Brain microvascular endothelial cell (primary cell): ENCODE results near the gene SLC3A2.

Experiments used
- DNase-seq: peaks from one replicate; pipeline ENCODE4 v3.0.0-alpha.2; 2020
- H3K27ac ChIP-seq: fragments of 250-450 bp; sonication (Bioruptor Pico); 2 replicates; pipeline ENCODE4 v1.5.1; 2020; ENCODE audit warnings: mild to moderate bottlenecking, moderate library complexity
- H3K27me3 ChIP-seq: fragments of 250-450 bp; sonication (Bioruptor Pico); replicated peaks from 2 replicates; pipeline ENCODE4 v1.5.1; 2020; ENCODE audit warnings: mild to moderate bottlenecking
- H3K36me3 ChIP-seq: fragments of 250-450 bp; sonication (Bioruptor Pico); replicated peaks from 2 replicates; pipeline ENCODE4 v1.5.1; 2020; ENCODE audit warnings: mild to moderate bottlenecking
- H3K4me3 ChIP-seq: 2 replicates; pipeline ENCODE4 v1.5.1; 2011; ENCODE audit warnings: low read depth, mild to moderate bottlenecking, control low read depth, low read length, moderate library complexity
- in situ Hi-C: cut with HindIII; loops from 2 replicates; pipeline ENCODE4 v1.10.0; 2017; ENCODE audit warnings: low sequenced_read_pairs, low pct_ligation_motif_present
- TF ChIP-seq, protein P1 (sequence below): IDR thresholded peaks from 2 replicates; pipeline ENCODE4 v1.5.1; 2011; ENCODE audit warnings: low read depth, mild to moderate bottlenecking, moderate library complexity, low read length, control low read depth, inconsistent platforms; ENCODE audit errors: missing control alignments

Gene SLC3A2

DNA sequence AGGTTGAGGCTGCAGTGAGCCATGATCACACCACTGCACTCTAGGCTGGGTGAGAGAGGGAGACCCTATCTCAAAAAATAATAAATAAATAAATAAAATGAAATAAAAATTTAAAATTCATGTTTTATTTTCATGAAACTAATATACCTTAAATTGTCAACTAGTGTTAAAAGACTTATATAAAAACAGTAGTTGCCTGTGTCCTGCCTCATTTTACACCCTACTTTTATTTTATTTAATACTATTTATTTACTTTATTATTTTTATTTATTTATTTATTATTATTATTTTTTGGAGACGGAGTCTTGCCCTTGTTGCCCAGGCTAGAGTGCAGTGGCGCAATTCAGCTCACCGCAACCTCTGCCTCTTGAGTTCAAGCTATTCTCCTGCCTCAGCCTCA is 36.5 kb upstream of the SLC3A2 start:
- Histone ChIP-seq H3K4me3 (no peak overlapping the region), H3K36me3 (no peaks in the 10 kb centered on the region), H3K27ac (no peak overlapping the region), H3K27me3 (no peaks in the 10 kb centered on the region)
- TF ChIP-seq, protein P1, sequence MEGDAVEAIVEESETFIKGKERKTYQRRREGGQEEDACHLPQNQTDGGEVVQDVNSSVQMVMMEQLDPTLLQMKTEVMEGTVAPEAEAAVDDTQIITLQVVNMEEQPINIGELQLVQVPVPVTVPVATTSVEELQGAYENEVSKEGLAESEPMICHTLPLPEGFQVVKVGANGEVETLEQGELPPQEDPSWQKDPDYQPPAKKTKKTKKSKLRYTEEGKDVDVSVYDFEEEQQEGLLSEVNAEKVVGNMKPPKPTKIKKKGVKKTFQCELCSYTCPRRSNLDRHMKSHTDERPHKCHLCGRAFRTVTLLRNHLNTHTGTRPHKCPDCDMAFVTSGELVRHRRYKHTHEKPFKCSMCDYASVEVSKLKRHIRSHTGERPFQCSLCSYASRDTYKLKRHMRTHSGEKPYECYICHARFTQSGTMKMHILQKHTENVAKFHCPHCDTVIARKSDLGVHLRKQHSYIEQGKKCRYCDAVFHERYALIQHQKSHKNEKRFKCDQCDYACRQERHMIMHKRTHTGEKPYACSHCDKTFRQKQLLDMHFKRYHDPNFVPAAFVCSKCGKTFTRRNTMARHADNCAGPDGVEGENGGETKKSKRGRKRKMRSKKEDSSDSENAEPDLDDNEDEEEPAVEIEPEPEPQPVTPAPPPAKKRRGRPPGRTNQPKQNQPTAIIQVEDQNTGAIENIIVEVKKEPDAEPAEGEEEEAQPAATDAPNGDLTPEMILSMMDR: no peak
- in situ Hi-C loops: no loop called here
- DNase-seq: no peak

DNA sequence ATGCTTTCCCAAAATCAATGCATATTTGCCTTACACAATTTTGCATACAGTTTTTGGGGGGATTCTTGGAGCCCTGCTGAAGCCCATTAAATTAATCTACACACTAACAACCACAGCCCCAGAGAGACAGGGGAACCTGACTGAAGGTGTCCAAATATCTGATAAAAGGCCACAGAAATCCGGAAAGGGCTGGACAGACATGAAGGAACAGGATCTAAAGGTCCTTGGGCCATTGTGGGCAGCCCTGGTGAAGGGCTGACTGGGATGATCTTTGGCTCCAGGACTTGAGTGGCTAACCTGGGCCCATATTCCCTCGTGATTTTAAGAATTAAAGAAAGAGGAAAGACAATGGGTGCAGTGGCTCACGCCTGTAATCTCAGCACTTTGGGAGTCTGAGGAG is 34.5 kb upstream of the SLC3A2 start:
- in situ Hi-C loops: no loop called here

DNA sequence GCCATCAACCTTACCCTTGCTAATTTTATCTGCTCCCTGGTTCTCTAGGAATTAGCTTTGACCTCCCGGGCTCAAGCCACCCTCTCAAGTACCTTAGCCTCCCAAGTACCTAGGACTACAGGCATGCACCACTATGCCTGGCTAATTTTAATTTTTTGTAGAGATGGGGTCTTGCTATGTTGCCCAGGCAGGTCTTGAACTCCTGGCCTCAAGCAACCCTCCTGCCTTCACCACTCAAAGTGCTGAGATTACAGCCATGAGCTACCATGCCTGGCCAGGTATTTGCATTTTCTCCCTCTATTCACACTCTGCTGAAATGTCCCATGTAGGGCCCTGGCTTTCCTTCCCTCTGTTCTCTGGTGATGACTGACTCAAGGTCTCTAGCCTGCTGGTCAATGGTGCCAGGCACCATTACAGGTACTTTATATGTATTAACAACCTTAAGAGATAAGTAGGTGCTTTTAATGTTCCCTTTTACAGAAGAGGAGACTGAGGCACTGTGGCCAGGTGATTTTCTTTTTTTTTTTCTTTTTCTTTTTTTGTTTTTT is 32.9 kb upstream of the SLC3A2 start:
- DNase-seq: no peak
- Histone ChIP-seq H3K27me3 (no peaks in the 10 kb centered on the region), H3K36me3 (peaks cover 14% of the 10 kb centered on the region), H3K27ac (no peak overlapping the region), H3K4me3 (no peak overlapping the region)
- in situ Hi-C loops: no loop called here
- TF ChIP-seq, protein P1: no peak

More for the DNA sequence above, 34.5 kb upstream of the SLC3A2 start:
- DNase-seq: no peak
- Histone ChIP-seq H3K27ac (no peak overlapping the region), H3K27me3 (no peaks in the 10 kb centered on the region), H3K4me3 (no peak overlapping the region), H3K36me3 (no peaks in the 10 kb centered on the region)
- TF ChIP-seq, protein P1: no peak

DNA sequence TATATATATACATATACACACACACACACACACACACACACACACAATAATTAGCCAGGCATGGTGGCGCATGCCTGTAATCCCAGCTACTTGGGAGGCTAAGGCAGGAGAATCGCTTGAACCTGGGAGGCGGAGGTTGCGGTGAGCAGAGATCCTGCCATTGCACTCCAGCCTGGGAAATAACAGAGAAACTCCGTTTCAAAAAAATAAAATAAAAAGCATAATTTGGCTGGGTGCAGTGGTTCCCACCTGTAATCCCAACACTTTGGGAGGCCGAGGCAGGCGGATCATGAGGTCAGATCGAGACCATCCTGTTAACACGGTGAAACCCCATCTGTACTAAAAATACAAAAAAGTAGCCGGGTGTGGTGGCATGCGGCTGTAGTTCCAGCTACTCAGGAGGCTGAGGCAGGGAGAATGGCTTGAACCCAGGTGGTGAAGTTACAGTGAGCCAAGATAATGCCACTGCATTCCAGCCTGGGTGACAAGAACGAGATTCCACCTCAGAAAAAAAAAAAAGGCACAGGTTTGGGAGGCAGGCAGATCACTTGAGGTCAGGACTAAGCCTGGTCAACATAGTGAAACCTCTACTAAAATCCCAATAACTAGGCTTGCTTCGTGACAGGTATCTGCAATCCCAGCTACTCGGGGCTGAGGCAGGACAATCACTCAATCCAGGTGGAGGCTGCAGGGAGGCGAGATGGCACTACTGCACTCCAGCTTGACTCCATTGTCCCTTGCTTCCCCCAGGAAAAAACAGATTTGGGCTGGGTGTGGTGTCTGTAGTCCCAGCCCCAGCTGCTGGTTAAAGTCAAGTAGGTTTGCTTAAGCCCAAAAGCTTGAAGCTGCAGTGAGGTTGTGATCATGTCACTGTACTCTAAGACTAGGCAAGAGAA is 29.5 kb upstream of the SLC3A2 start:
- H3K27ac ChIP-seq: no peak overlapping the region
- DNase-seq: no peak
- no peak overlapping the region for H3K4me3 ChIP-seq

DNA sequence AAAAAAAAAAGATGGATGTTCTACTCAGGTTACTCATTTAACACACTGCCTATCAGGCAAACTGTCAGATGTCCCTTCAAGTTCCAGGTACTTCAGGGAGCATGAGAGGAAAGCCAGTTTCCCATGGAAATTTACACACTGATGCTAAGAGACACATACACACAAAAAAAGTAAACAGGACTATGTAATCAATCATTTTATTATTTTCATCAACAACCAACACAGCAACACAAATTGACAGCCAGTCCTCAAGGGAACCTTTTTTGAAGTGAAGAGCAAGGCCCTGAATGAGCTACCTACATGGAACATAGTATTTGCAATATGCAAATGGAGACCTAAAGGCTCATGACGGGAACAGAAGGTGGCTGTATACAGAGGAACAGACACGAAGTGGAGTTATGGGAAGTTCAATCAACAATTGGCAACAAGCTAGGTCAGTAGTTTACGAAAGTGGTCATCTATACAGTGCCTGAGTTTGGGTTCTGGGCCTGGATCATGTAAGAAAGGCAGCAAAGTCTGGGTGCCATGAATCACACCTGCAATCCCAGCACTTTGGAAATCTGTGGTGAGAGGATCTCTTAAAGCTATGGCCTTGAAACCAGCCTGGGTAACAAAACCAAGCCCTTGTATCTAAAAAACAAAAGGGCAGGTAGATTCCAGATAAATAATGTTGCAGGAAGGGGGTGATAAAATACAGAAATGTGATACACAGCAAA is 28.7 kb upstream of the SLC3A2 start:
- TF ChIP-seq, protein P1: no peak
- in situ Hi-C loops: no loop called here
- H3K27ac ChIP-seq: no peak overlapping the region
- no peaks in the 10 kb centered on the region for H3K27me3 ChIP-seq
- H3K4me3 ChIP-seq: no peak overlapping the region
- peaks cover 38% of the 10 kb centered on the region for H3K36me3 ChIP-seq
- no peak for DNase-seq

More for the DNA sequence above, 29.5 kb upstream of the SLC3A2 start:
- TF ChIP-seq, protein P1: no peak
- peaks cover 38% of the 10 kb centered on the region for H3K36me3 ChIP-seq
- in situ Hi-C loops: no loop called here
- no peaks in the 10 kb centered on the region for H3K27me3 ChIP-seq
